ENCODE results near the gene ABCA4.
A peak's percentile ranks its signal among the peaks of the same experiment; 100 is the strongest.

DNA sequence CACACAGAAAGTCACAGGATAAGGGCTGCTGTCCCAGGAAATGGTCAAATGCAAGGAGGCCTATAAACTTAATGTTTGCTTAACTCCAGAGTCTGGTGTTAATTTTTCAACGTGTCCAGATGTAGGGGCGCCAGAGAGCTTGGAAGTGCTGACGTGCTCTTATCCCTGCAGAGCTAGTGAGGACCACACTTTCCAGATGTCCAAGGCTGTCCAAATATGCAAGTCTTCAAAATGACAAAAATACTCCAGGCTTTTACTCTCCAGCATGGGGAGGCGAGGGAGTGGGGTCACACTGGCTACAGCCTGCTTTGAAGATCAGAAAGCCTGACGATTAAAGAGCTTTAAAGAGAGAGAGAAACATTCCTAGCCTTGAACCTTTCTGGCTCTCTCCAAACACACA lies 57.6 kb downstream of the ABCA4 start:
- TF ChIP-seq CTCF (IDR thresholded peaks at IDR 0.05; ENCODE audit: poor library complexity) (peak; percentile 48), EZH2phosphoT487 (IDR thresholded peaks at IDR 0.05; ENCODE audit: low read depth, severe bottlenecking, unreplicated experiment) (no peak)
